Measurements from ENCODE around the gene CDH13.

CDH13 gene

GRCh38 chr16:83602761-83603722 is 976.3 kb downstream of the CDH13 start:
- DNase-seq: no peak

GRCh38 chr16:83603723-83604570 is 977.2 kb downstream of the CDH13 start:
- DNase-seq: no peak

DNA sequence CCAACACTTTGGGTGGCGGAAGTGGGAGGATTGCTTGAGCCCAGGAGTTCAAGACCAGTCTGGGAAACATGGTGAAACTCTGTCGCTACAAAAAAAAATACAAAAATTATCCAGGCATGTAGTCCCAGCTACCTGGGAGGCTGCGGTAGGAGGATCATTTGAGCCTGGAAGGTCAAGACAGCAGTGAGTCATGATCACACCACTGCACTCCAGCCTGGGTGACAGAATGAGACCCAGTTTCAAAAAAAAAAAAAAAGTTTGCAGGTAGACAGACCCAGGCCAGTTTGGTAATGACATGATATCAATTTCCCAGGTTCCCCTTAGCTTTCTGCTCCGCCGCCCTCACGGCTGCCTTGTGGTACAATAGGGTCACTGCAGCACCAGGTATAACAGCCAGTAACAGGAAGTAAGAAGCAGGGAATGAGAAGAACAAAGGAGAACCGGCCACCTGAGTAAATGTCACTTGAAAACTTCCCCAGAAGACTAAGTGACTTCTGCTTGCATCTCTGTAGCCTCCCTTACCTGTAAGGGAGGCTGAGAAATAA is 979.8 kb downstream of the CDH13 start:
- DNase-seq: no peak

DNA sequence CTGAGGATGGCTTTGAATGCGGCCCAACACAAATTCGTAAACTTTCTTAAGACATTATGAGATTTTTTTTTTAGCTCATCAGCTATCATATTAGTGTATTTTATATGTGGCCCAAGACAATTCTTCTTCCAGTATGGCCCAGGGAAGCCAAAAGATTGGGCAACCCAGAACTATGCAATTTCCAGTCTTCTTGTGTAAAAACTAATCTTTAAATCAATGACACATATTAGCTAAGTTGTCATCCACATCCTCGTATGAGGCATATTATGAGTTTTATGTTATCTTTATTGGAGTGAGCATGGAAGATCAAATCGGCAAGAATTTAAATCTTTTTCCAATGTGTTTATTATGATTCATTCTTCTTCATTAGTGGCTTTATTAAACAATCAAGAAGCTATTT is 982.4 kb downstream of the CDH13 start:
- no peak for DNase-seq

DNA sequence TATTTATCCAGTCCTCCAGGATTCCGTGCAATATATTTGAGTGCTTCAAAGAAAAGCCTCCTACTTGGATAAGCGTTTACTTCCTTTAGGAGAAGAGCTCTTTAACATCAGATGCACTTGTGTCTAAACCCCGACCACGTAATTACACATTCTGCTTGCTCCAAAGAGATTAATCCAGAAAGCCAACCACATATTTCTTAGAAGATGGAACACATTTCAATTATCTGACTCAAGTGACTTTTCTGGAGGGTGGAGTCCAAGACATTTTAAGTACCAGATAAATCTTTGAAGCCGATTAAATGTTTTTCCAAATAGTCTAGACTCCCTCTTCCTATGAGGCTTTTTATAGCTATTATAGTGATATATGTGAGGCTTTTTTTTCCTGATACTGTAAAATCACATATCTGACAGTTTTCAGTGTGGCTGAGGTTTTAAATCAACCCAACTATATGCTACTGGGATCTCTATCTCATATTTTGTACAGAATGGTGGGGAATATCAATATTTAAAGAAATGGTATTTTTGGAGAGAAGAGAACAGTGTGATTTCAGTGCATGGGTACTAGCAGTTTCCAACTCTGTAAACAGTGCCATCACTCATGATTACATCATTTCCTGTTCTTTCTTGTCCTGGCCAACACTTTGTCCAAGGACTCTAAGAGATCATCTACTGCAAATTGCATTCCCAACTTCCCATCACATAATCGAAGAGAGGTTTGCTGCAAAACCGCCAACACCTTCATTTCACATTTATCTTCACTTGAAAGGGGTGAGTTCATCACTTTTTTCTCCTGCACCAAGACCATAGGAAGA is 988.6 kb downstream of the CDH13 start:
- no peak for DNase-seq

DNA sequence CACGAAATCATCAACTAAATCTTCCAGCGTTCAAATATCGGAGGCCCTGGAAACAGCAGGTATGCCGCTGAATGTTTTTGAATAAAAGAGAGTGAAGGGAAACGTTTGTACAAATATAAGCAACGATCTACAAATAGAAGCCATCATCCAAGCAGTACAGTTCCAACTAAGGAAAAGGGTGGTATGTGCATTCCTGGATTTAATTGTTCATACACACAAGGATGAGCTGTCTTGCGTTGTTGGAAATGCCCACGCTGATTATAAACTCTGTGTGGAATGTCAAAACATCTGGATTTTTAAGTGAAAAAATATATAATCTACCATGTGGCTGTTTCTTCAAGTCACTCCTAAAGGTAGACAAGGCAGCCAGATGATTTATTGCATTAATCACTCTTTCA is 989.2 kb downstream of the CDH13 start:
- no peak for DNase-seq

DNA sequence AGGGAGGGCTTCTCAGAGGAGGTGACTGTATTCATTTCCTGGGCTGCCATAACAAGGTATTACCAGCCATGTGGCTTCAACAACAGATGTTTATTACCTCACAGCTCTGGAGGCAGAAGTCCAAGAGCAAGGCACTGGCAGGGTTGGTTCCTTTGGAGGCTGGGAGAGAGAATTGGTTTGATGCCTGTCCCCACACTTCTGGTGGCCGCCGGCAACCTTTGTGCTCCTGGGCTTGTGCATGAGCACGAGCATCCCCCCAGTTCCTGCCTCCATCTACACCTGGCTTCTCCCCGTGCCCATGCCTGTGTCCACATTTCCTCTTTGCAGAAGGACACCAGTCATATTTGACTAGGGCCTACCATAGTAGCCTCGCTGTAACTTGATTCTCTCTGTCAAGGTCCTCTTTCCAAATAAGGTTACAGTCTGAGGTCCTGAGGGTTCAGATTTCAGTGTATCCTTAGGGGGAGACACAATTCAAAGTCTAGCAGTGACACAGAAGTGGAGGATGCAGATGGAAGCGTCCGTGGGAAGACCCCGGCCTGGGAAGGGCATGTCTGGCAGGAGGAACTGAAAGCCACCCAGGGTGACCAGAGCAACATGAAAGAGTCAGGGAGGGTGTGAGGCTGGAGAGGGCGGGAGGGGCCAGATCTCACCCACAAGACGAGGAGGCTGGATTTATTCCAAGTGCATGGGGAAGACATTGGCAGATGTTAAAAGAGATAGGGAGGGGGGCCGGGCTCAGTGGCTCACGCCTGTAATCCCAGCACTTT is 992.8 kb downstream of the CDH13 start:
- DNase-seq: no peak

DNA sequence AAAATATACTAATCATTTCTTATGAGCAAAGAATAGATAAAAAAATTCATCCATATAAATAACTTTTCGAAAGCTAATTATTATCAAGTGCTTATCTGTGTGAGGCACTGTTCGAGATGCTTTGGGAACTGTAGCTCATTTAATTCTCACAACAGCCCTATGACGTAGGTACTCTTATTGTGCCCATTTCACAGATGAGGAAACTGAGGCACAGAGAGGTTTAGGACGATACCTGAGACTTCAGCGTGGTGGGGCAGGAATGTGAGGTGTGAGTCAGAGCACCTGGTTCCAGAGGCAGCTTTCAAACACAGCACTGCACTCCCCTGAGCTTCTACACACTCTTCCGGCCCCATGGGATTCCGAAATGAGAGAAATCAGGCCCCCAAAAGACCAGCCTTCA is 995.2 kb downstream of the CDH13 start:
- DNase-seq: no peak

DNA sequence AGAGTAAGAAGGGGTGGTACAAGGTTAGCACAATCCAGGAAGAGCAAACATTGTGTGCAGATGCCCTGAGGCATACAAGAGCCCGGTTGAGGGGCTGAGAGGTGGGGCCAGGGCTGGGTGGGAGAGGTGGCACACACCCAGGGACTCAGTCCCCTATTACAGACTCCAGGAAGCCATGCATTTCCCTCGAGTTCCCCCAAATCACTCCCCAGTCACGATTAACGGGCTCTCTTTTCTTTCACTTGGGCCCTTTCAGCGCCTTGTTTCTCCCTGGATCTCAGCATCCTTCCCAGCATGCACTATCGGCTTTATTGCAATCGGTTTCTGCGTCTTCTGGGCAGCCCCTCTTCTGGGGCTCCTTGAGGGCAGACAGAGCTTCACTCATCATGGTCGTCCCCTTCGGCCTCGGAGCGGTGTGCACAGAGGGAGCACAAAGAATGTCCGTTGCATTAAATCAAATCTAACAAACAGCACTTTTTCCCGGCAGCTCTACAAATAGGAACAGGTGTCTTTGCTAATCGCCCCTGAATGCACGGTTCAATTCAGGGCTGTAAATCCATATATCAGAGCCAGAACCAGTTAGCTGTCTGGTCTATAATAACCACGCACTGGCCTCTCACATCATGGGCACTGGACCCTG is 996.4 kb downstream of the CDH13 start:
- DNase-seq: peak; percentile 33

- peak; percentile 39 for DNase-seq
Measured at GRCh38 chr16:83623892-83624291, 997.1 kb downstream of the CDH13 start.

DNA sequence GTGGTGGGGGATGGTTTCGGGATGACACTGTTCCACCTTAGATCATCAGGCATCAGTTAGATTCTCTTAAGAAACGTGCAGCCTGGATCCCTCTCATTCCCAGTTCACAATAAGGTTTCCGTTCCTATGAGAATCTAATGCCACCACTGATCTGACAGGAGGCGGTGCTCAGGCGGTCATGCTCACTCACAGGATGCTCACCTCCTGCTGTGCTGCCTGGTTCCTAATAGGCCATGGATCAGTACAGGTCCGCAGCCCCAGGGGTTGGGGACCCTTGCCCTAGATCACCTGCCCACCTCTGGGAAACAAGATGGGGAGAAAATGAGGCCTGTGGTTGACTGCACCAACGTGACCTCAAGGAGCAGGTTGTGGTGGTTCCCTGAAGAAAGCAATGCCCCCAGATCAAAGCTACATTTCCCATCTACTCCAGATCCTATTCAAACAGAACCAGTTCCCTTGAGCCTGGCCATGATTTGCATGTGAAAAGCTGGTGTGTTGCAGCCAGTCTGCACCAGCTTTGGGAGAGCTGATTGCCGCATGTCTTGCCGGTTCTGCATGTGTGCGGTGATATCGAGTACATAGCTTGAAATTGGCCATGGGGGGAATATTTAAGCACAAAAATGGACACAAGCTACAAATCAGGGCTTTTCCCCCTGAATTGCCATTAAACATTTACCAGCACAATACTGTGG is 997.8 kb downstream of the CDH13 start:
- DNase-seq: peak; percentile 13

- no peak for DNase-seq
Measured at GRCh38 chr16:83626204-83626603, 999.4 kb downstream of the CDH13 start.

DNA sequence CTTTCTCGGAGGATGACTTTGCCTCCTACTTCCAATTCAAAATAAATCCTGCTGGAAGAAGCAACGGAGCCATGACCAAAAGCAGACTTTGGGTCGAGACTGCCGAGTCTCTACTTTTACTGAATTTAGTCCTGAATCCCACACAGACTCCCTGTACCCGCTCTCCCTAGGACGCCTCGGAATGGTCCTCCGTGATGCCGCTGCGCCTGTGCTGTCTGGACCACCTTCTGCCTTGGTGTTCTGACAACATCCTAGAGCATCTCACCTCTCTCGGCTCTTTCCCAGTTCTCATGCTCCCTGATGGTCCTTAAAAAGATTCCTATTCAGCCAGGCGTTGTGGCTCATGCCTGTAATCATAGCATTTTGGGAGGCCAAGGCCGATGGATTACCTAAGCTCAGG is 999.9 kb downstream of the CDH13 start:
- DNase-seq: no peak

DNA sequence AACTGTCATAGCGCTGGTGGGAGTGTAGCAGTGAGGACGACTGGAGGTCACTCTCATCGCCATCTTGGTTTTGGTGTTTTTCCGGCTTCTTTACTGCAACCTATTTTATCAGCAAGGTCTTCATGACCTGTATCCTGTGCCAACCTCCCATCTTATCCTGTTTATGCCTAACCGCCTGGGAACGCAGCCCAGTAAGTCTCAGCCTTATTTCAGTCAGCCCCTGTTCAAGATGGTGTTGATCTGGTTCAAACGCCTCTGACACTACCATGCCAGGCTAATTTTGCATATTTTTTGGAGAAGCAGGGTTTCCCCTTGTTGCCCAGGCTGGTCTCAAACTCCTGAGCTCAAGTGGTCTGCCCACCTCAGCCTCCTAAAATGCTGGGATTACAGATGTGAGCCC is 1001.2 kb downstream of the CDH13 start:
- no peak for DNase-seq

DNA sequence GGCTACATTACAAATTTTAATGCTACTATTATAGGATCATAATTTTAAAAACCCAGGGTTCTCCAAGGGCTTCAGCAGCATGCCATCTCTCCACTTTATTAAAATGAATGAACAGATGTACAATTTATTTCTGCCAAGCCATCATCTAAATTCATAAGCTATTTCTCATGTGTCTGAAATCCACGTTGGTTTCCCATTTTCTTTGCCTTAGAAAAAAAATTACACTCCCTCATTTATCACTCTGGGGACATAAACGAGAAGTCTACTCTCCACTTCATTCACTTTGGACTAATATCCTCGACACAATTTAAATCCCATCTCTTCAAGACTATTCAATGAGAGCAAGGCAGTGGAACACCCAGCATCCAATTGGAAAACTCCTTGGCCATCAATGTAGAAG is 1002.7 kb downstream of the CDH13 start:
- DNase-seq: no peak

DNA sequence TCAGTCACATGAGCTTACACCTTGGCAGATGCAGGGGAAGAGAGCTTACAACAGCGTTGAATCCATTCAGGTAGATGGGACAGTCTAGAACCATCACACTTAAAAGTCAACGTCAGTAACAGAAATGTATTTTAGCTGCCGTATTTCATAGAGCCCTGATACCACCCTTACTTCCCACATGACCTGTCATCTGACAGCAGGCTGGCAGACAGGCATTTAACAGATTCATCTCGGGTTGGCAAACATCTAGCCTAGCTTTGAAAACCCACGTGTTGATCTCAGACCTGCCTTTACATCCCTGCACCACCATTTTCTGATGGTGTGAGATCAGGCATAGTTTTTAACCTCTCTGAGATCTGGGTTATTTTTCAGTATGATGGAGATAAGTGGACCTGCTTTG is 1003.1 kb downstream of the CDH13 start:
- no peak for DNase-seq

DNA sequence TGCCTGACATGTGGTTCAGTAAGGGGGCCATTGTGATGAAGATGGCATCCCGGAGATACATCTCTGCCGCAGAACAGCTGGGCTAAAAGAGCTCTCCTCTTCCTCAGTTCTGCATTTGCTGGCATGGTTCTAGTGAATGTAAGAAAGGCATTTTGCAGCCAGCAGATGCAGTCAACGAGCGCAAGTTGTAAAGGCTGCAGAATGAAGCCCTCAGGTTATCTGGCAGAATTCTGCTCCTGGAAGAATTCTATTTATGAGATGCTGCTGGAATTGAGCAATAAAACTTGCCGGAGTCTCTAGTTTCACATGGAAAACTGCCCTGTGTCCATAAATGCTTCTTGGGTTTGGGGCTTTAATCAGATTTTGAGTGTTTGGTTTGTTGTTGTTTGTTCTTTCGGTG is 1004.2 kb downstream of the CDH13 start:
- DNase-seq: no peak

DNA sequence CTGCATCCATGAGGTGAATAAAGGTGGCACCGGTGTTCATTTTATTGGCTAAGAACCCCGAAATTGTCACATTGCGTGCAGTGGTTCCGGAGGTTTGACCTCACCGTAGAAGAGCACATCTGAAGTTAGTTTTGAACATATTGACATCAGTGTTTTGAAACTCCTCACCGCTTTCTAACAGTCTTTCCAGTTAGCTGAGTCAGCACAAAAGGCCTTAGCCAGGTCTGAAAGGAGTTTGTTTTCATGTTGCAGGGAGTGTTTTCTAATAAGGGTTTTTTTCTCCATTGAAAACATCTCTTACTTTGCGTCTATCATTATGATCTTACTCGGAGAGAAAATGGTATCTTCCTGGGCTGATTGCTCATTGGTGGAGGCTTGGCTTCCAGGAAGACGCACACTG is 1006.5 kb downstream of the CDH13 start:
- DNase-seq: no peak

DNA sequence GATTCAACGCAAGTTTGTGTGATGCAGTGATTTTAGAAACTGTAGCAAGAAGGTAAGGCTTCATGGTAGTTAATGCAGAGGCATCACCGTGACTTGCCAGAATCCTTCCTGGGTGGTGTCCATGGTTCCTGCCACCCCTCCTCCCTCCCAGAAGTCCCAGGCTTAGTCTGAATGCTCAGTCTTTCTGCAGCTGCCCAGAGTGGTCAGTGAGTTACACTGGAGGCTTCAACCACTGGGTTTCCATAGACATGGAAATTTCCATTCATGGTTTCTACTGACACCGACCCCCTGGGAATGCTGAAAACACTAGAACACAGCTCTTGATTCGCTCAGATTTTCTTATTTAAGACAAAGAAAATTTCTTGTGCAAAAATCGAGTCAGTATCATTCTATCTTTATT is 1021.6 kb downstream of the CDH13 start:
- DNase-seq: no peak

DNA sequence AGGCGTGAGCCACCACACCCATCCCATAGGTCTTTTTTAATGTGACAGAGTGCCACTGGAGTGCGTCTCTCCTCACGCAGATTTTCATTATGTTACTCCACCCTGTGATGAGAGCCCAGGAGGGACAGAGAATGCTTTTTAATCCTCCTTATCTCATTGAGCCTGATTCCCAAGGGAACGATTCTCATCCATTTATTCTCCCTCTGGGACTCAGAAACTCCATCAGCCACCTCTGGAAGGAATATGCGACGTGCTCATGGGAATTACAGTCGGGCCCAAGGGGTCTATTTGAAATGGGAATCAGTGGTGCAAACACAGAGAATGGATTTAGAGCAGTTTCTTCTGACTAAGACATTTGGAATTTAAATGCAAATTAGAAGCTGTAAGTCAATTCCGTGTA is 1025.1 kb downstream of the CDH13 start:
- peak; percentile 17 for DNase-seq

DNA sequence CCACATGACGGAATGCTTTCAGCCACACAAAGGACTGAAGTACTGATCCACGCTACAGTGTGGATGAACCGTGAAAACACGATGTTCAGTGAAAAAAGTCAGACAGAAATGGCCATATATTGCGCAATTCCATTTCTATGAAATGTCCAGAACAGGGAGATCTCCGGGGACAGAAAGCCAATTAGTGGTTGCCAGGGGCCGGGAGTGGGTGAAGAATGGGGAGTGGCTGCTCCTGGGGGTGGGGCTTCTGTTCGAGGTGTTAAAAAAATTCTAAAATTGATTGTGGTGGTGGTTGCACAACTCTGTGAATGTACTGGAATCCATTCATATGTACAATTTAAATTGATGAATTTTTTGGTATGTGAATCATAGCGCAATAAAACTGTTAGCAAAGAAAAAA is 1026.2 kb downstream of the CDH13 start:
- DNase-seq: no peak

Data from NCI-H1092 (cell line).